Measurements from ENCODE around the gene CPT1C.

CPT1C gene

DNA sequence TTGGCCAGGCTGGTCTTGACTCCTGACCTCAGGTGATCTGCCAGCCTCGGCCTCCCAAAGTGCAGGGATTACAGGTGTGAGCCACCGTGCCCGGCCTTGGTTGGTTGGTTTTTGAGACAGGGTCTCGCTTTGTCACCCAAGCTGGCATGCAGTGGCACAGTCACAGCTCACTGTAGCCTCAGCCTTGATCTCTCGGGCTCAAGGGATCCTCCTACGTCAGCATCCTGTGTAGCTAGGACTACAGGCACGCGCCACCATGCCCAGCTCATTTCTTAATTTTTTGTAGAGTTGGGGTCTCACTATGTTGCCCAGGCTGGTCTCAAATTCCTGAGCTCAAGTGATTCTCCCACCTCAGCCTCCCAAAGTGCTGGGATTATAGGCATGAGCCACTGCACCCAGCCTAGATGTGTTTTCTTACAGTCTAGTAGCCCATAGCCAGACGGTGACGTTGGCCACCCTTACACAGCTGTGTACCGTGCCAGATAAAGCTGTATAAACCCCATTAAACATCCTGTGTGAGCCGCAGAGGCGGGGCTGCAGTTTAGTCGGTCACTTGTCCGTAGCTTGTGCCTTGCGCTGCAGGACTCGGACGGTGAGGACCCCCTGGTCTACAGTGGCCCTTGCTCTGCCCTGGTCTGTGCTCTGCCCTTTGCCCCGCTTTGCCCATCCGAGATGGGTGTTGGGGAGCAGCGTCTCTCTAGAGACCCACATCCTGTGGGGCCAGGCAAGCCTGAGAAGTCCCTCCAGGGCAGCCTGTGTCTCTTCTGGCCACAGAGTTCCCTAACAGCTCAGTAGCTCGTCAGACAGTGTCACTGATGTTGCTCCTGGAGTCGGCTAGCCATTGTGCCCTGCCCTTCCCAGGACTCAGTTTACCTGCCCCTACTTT is 35.1 kb upstream of the CPT1C start:
- H3K4me3 ChIP-seq (replicated peaks in 1 of 2; ENCODE audit: low read depth in 2 of 2, low read length in 2 of 2) = no peak overlapping the region
- DNase-seq (ENCODE audit: low read depth in 2 of 2) = no peak
- TF ChIP-seq, protein P1, sequence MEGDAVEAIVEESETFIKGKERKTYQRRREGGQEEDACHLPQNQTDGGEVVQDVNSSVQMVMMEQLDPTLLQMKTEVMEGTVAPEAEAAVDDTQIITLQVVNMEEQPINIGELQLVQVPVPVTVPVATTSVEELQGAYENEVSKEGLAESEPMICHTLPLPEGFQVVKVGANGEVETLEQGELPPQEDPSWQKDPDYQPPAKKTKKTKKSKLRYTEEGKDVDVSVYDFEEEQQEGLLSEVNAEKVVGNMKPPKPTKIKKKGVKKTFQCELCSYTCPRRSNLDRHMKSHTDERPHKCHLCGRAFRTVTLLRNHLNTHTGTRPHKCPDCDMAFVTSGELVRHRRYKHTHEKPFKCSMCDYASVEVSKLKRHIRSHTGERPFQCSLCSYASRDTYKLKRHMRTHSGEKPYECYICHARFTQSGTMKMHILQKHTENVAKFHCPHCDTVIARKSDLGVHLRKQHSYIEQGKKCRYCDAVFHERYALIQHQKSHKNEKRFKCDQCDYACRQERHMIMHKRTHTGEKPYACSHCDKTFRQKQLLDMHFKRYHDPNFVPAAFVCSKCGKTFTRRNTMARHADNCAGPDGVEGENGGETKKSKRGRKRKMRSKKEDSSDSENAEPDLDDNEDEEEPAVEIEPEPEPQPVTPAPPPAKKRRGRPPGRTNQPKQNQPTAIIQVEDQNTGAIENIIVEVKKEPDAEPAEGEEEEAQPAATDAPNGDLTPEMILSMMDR (IDR thresholded peaks at IDR 0.05; ENCODE audit: low read depth, low read length) = no peak

DNA sequence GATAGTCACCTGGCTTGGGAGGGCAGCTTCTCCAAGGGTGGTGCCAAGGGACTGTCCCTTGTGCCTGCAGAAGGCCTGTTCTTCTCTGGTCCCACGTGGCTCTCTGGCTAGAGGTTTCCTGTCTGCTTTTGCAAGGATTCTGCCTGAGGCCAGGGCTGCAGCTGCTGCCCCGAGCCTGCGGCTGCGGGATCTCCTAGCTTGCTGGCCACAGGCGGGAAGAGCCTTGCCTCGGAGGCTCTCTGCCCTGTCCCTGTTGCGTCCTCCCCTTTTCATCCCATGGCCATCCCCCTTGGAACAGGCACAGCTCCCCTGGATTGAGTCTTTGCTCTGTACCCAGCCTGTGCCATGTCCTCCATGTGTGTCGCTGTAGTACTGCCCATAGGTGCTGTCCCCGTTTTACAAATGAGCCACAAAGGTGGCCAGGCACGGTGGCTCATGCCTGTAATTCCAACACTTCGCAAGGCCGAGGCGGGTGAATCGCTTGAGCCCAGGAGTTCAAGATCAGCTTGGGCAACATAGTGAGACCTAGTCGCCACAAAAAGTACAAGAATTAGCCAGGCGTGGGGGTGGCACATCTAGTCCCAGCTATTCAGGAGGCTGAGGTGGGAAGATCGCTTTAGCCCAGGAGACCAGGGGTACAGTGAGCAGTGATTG is 34.3 kb upstream of the CPT1C start:
- TF ChIP-seq, protein P1 (IDR thresholded peaks at IDR 0.05; ENCODE audit: low read depth, low read length) = no peak
- no peak for DNase-seq (ENCODE audit: low read depth in 2 of 2)
- H3K4me3 ChIP-seq (replicated peaks in 1 of 2; ENCODE audit: low read depth in 2 of 2, low read length in 2 of 2) = no peak overlapping the region

DNA sequence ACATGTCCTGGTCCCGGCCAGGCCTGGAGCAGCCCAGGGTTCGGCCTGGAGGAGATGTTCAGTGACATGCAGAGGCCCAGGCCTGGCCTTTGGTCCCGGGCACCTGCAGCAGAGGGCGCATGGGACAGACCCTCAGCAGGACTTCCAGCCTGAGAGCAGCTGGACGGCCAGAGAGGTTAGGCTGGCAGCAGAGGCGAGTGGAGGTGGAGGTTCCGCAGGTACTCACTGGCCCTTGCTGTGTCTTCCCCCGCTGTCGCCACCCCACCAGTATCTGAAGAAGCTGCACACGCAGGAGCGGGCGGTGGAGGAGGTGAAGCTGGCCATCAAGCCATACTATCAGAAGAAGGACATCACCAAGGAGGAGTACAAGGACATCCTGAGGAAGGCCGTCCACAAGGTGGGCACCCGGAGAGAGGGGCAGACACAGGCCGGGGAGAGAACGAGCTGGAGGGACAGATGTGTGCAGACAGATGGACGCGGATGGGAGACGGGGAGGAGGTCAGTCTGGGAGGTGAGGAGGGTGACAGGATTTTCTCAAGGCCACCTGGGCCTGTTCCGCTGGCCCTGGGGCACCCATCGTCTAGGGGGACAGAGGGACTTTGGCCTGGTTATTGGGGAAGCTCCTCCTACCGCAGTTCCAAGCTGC is 33.3 kb upstream of the CPT1C start:
- TF ChIP-seq, protein P1 (IDR thresholded peaks at IDR 0.05; ENCODE audit: low read depth, low read length) = no peak
- H3K4me3 ChIP-seq (replicated peaks in 1 of 2; ENCODE audit: low read depth in 2 of 2, low read length in 2 of 2) = no peak overlapping the region
- no peak for DNase-seq (ENCODE audit: low read depth in 2 of 2)

DNA sequence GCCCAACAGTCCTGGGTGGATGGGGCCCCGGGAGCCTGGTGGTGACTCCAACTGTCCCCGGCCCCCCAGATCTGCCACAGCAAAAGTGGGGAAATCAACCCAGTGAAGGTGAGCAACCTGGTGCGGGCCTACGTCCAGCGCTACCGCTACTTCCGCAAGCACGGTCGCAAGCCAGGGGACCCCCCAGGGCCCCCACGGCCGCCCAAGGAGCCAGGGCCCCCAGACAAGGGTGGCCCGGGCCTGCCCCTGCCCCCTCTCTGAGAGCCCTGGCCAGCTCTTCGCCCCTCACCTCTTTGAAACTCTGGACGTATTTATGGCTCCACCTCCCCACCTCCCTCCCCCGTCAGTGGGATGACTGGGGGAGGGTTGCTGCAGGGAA is 32.8 kb upstream of the CPT1C start:
- DNase-seq (ENCODE audit: low read depth in 2 of 2) = no peak
- TF ChIP-seq, protein P1 (IDR thresholded peaks at IDR 0.05; ENCODE audit: low read depth, low read length) = no peak
- H3K4me3 ChIP-seq (replicated peaks in 1 of 2; ENCODE audit: low read depth in 2 of 2, low read length in 2 of 2) = no peak overlapping the region

DNA sequence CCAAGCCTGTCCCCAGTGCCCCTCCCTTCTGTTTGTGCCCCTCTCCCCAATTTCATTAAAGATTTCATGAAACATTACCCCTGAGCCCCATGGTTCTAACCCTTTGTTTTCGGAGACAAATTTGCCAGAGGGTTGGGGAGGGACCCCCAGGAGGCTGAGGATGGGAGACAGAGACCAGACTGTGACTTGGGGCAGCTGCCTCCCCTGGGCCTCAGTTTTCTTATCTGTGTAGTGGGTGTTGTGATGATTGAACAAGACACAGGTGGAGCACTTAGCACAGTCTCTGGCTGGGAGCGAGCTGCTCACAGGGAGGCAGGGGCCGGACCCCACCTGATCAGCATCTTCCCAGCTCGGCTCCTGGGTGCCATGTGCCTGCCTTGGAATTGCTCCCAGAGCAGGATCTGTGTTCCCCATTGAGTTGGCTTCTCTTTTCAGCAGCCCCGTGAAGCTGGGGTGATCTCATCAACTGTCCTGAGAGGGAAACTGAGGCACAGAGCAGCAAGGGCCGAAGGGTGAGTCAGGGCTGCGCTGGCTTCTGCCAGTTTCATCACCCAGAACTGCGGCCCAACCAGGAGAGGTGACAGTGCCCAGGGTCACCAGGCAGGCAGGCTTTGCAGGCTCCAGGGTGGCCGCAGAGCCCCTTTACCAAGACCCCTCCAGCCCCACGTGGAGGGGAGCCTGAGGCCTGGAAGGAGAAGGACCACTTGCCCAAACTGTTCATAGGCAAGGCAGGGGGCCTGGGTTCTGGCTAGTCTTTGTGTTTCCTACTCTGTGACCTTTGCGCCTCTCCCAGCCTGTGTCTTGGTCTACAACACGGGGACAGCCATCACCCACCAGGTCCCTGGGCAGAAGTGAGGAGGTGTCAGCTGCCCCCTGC is 32.1 kb upstream of the CPT1C start:
- no peak overlapping the region for H3K4me3 ChIP-seq (replicated peaks in 1 of 2; ENCODE audit: low read depth in 2 of 2, low read length in 2 of 2)
- TF ChIP-seq, protein P1 (IDR thresholded peaks at IDR 0.05; ENCODE audit: low read depth, low read length) = no peak
- no peak for DNase-seq (ENCODE audit: low read depth in 2 of 2)

DNA sequence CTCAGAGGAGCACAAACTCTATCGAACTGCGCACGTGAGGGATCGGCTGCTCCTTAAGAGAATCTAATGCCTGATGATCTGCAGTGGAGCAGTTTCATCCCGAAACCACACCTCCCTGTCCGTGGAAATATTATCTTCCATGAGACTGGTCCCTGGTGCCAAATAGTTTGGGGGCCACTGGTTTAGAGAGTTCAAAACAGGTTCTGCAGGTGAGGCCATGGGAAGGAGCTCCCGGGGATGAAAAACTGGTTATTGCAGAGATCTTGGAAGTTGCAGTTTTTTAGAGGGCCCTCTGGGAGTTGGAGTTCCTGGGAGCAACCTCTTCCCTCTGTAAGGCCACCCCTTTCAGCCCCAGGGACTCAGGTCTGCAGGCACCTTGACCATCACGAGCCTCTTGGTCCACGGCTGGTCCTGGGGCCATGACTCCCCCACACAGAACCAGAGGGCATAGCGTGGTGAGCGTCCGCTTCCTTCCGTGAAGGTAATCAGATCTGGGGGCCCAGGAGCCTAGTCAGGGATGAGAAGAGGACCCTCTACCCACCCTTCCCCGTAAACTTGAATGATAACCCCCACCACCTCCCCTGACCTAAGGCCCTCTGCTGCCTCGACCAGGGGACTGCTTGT is 30.5 kb upstream of the CPT1C start:
- TF ChIP-seq, protein P1 (IDR thresholded peaks at IDR 0.05; ENCODE audit: low read depth, low read length) = no peak
- DNase-seq (ENCODE audit: low read depth in 2 of 2) = no peak
- no peak overlapping the region for H3K4me3 ChIP-seq (replicated peaks in 1 of 2; ENCODE audit: low read depth in 2 of 2, low read length in 2 of 2)

All from cardiac fibroblast (primary cell).